ENCODE data around the gene MYO3B. TPM values are rescaled to one million over a fixed set of nuclear protein-coding genes. Genes with fewer than 3 reads are reported as not detected.

The MYO3B gene
- total RNA-seq, 1 experiment from 2014 or later = 0.63 TPM

DNA sequence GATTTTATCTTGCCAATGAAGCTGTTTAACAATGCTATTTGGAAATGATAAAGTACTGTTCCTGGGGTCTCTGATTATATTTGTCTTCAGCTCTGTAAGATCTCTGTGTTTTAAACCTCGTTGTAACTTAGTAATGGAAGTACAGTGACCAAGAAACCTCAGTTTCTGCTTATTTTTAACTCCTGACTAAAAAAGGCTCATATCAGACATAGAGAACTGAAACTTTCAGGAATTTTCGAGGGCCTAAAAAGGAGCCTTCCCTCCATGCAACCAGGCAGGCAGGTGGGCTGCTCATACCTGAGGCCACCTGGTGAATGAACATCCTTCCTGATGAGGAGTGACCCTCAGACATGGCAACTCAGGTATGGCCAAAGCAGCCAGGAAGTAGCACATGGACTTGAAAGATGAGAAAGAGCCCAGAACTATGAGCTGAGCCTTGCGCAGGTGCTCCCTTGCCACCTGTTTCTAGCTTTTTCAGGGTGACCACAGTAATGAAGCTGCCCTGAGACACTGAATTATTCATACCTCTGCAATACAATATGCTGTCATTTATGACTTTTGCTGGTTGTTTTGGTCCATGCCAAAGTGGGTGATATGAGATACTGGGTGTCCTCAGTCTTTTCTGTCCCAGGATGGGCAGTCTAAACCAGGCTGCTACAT lies 23.9 kb downstream of the MYO3B start:
- no peak overlapping the region for H3K23ac ChIP-seq (ENCODE audit: insufficient read length, low read depth, low read length)

More for the DNA sequence above, 23.9 kb downstream of the MYO3B start:
- H3K4ac ChIP-seq (ENCODE audit: low read depth, low read length) = no peak overlapping the region
- no peak overlapping the region for H2AFZ ChIP-seq (ENCODE audit: low read length)
- no peak overlapping the region for H4K8ac ChIP-seq (replicated peaks; ENCODE audit: insufficient read length, low read depth, low read length)
- H3K4me2 ChIP-seq (ENCODE audit: insufficient read depth, insufficient read length, low read length) = no peak overlapping the region
- no peak overlapping the region for H4K91ac ChIP-seq (ENCODE audit: insufficient read length, low read depth, low read length)
- Mint-ChIP-seq H3K36me3 (ENCODE audit: insufficient read depth in 1 of 3, low read depth in 3 of 3) (peaks cover 6 to 11% (median 7%) of the 10 kb centered on the region in 3 experiments), H3K27ac (no peak overlapping the region), H3K27me3 (ENCODE audit: low read depth) (no peaks in the 10 kb centered on the region), H3K9me3 (peaks cover 3 to 5% of the 10 kb centered on the region in 2 experiments), H3K4me3 (no peak overlapping the region), H3K4me1 (peaks cover 10 to 17% of the 10 kb centered on the region in 2 experiments)
- H4K20me1 ChIP-seq (ENCODE audit: control insufficient read depth, insufficient read depth, insufficient read length) = no peaks in the 10 kb centered on the region
- no peak overlapping the region for H2AK5ac ChIP-seq (ENCODE audit: insufficient read length, low read length)
- no peak overlapping the region for H4K5ac ChIP-seq (ENCODE audit: insufficient read length, low read depth, low read length)
- H3T11ph ChIP-seq (ENCODE audit: low read length) = no peak overlapping the region
- H3K9me3 ChIP-seq (ENCODE audit: control insufficient read depth, low read depth, low read length) = no peaks in the 10 kb centered on the region
- no peaks in the 10 kb centered on the region for H3K23me2 ChIP-seq (ENCODE audit: insufficient read length, low read depth, low read length, poor library complexity, severe bottlenecking)
- H3K56ac ChIP-seq (ENCODE audit: insufficient read length, low read depth, low read length) = no peak overlapping the region
- no peaks in the 10 kb centered on the region for H3K79me1 ChIP-seq (ENCODE audit: insufficient read depth, low read depth, low read length, poor library complexity, severe bottlenecking)
- TF ChIP-seq, protein P1, sequence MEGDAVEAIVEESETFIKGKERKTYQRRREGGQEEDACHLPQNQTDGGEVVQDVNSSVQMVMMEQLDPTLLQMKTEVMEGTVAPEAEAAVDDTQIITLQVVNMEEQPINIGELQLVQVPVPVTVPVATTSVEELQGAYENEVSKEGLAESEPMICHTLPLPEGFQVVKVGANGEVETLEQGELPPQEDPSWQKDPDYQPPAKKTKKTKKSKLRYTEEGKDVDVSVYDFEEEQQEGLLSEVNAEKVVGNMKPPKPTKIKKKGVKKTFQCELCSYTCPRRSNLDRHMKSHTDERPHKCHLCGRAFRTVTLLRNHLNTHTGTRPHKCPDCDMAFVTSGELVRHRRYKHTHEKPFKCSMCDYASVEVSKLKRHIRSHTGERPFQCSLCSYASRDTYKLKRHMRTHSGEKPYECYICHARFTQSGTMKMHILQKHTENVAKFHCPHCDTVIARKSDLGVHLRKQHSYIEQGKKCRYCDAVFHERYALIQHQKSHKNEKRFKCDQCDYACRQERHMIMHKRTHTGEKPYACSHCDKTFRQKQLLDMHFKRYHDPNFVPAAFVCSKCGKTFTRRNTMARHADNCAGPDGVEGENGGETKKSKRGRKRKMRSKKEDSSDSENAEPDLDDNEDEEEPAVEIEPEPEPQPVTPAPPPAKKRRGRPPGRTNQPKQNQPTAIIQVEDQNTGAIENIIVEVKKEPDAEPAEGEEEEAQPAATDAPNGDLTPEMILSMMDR (conservative IDR thresholded peaks at IDR 0.05) = no peak
- H2BK5ac ChIP-seq (ENCODE audit: insufficient read length, low read length) = no peak overlapping the region
- no peaks in the 10 kb centered on the region for H3K27me3 ChIP-seq (ENCODE audit: insufficient read depth, low read length)
- H3K18ac ChIP-seq (ENCODE audit: insufficient read length, low read depth, low read length) = no peak overlapping the region
- WGBS (ENCODE audit: extremely low coverage, insufficient read length, low lambda C conversion rate) = no CpG with 5 or more reads among the region's 3 CpGs
- no peaks in the 10 kb centered on the region for H3K79me2 ChIP-seq (ENCODE audit: insufficient read depth, low read length)
- H3K9ac ChIP-seq (ENCODE audit: extremely low read depth, insufficient read length, low read length) = no peak overlapping the region
- no peak overlapping the region for H2BK20ac ChIP-seq (ENCODE audit: low read depth, low read length, poor library complexity, severe bottlenecking)
- no peak overlapping the region for H2BK12ac ChIP-seq (ENCODE audit: insufficient read length, low read depth, low read length)
- no peak overlapping the region for H2BK120ac ChIP-seq (ENCODE audit: low read depth, low read length, poor library complexity, severe bottlenecking)
- no peak overlapping the region for H3K14ac ChIP-seq (ENCODE audit: insufficient read depth, low read length)
- no peak for DNase-seq
- H2BK15ac ChIP-seq (ENCODE audit: low read depth, low read length) = no peak overlapping the region
- no peak overlapping the region for H3K27ac ChIP-seq (ENCODE audit: insufficient read length, low read depth, low read length)
- no peaks in the 10 kb centered on the region for H3K4me1 ChIP-seq (ENCODE audit: insufficient read depth, low read length)

Measured in H9 (cell line).